Mammary epithelial cell (primary cell): Measurements from ENCODE around the gene MMP2.

Experiments used
- CTCF ChIP-seq, 2 donors: IDR thresholded peaks in 1 of 2; conservative IDR thresholded peaks in 1 of 2; 2 replicates each; pipeline ENCODE4 v1.5.1; 2011 to 2012; ENCODE audit warnings: inconsistent platforms in 2 of 2, low read length in 2 of 2, mild to moderate bottlenecking in 2 of 2, control low read depth in 1 of 2, low read depth in 1 of 2; ENCODE audit not compliant: insufficient read depth in 1 of 2; ENCODE audit errors: extremely low read depth in 1 of 2
- EZH2 ChIP-seq: IDR thresholded peaks from 2 replicates; pipeline ENCODE4 v1.6.1; 2012; ENCODE audit warnings: low read length, inconsistent platforms, borderline replicate concordance

- TF ChIP-seq CTCF (conservative IDR thresholded peaks at IDR 0.05 in 1 of 2, IDR thresholded peaks at IDR 0.05 in 1 of 2; ENCODE audit: extremely low read depth in 1 of 2, insufficient read depth in 1 of 2, low read depth in 1 of 2, low read length in 2 of 2) (no peak), EZH2 (no peak)
These were observed 9.0 kb upstream of the MMP2 start for GRCh38 chr16:55469821-55470532.
